IMR-90 (cell line): ENCODE data around the gene MGA. TPM values are rescaled to one million over a fixed set of nuclear protein-coding genes. Genes with fewer than 3 reads are reported as not detected.

Experiments used
- ATAC-seq: fragments of 200-7000 bp; cut with Tn5 transposase; 2 replicates; pipeline ENCODE4 v1.9.1; 2020; ENCODE audit warnings: low read depth, mild to moderate bottlenecking, moderate library complexity
- BruUV-seq: library from RNA; stranded (reverse); fragments of 400-500 nt; replicated peaks from 2 replicates; lab custom pipeline; 2021; lab: Mats Ljungman, UMichigan
- CTCF ChIA-PET: fragments of 300-600 bp; formaldehyde crosslinking; extraction: SDS; loops from one replicate; lab custom pipeline; 2021; ENCODE audit warnings: antibody characterized with exemption; lab: Yijun Ruan, JAX
- POLR2A ChIA-PET: fragments of 300-600 bp; sonication (Branson Sonifier 250); formaldehyde crosslinking; loops from one replicate; lab custom pipeline; 2022; ENCODE audit warnings: antibody characterized with exemption; ENCODE audit not compliant: unreplicated experiment; lab: Charles Lee
- DNase-seq: peaks from one replicate; pipeline ENCODE4 v3.0.0; 2013
- H2AFZ ChIP-seq: replicated peaks from 2 replicates; pipeline ENCODE3; 2013; ENCODE audit warnings: low read length, mild to moderate bottlenecking; ENCODE audit not compliant: poor library complexity
- H2AK5ac ChIP-seq: 2 replicates; pipeline ENCODE4 v1.6.1; 2013; ENCODE audit warnings: low read depth, low read length, inconsistent platforms
- H2AK9ac ChIP-seq: replicated peaks from 2 replicates; pipeline ENCODE3; 2013; ENCODE audit warnings: mild to moderate bottlenecking, low read depth, low read length, moderate library complexity; ENCODE audit not compliant: poor library complexity
- H2BK120ac ChIP-seq: 2 replicates; pipeline ENCODE4 v1.6.1; 2013; ENCODE audit warnings: low read depth, low read length, inconsistent platforms
- H2BK15ac ChIP-seq: 3 replicates; pipeline ENCODE4 v1.6.1; 2013; ENCODE audit warnings: low read depth, low read length, inconsistent platforms
- H2BK20ac ChIP-seq: 2 replicates; pipeline ENCODE4 v1.6.1; 2013; ENCODE audit warnings: low read depth, mild to moderate bottlenecking, inconsistent platforms, low read length, moderate library complexity
- H2BK5ac ChIP-seq: 2 replicates; pipeline ENCODE4 v1.6.1; 2013; ENCODE audit warnings: mild to moderate bottlenecking, low read depth, low read length, inconsistent platforms; ENCODE audit not compliant: poor library complexity, severe bottlenecking
- H3K14ac ChIP-seq: replicated peaks from 2 replicates; pipeline ENCODE4 v1.6.1; 2013; ENCODE audit warnings: low read depth, low read length, inconsistent platforms
- H3K18ac ChIP-seq: 2 replicates; pipeline ENCODE4 v1.6.1; 2013; ENCODE audit warnings: low read depth, low read length, control low read depth
- H3K23ac ChIP-seq: 2 replicates; pipeline ENCODE4 v1.6.1; 2013; ENCODE audit warnings: low read depth, low read length, inconsistent platforms
- H3K27ac ChIP-seq: 2 replicates; pipeline ENCODE4 v1.5.1; 2013; ENCODE audit warnings: mild to moderate bottlenecking, control low read depth, low read length; ENCODE audit not compliant: insufficient read depth
- H3K27me3 ChIP-seq: 2 replicates; pipeline ENCODE4 v1.6.1; 2013; ENCODE audit warnings: low read length; ENCODE audit not compliant: control insufficient read depth, insufficient read depth
- H3K36me3 ChIP-seq: 2 replicates; pipeline ENCODE4 v1.6.1; 2013; ENCODE audit warnings: low read length, mixed read lengths; ENCODE audit not compliant: control insufficient read depth, insufficient read depth
- H3K4ac ChIP-seq: 2 replicates; pipeline ENCODE4 v1.6.1; 2013; ENCODE audit warnings: low read depth, low read length, inconsistent platforms
- H3K4me1 ChIP-seq: 2 replicates; pipeline ENCODE4 v1.6.1; 2013; ENCODE audit warnings: low read length, mixed read lengths; ENCODE audit not compliant: control insufficient read depth, insufficient read depth
- H3K4me2 ChIP-seq: 2 replicates; pipeline ENCODE4 v1.6.1; 2013; ENCODE audit warnings: low read depth, mild to moderate bottlenecking, control low read depth, low read length, moderate library complexity
- H3K4me3 ChIP-seq: 2 replicates; pipeline ENCODE4 v1.5.1; 2013; ENCODE audit warnings: low read depth, mild to moderate bottlenecking, control low read depth, low read length, moderate library complexity; ENCODE audit not compliant: insufficient read depth
- H3K56ac ChIP-seq: 2 replicates; pipeline ENCODE4 v1.6.1; 2013; ENCODE audit warnings: low read length, inconsistent platforms; ENCODE audit not compliant: insufficient read depth; ENCODE audit errors: extremely low read depth
- H3K79me1 ChIP-seq, 2 experiments: 2 replicates each; pipeline ENCODE4 v1.6.1; 2013; ENCODE audit warnings: low read length in 2 of 2, inconsistent platforms in 1 of 2, low read depth in 1 of 2
- H3K9ac ChIP-seq: 2 replicates; pipeline ENCODE4 v1.6.1; 2013; ENCODE audit warnings: low read depth, low read length, control low read depth
- H3K9me1 ChIP-seq: 2 replicates; pipeline ENCODE4 v1.6.1; 2013; ENCODE audit warnings: low read length, inconsistent platforms; ENCODE audit not compliant: insufficient read depth
- H3K9me3 ChIP-seq: 2 replicates; pipeline ENCODE4 v1.6.1; 2013; ENCODE audit warnings: low read length; ENCODE audit not compliant: control insufficient read depth, insufficient read depth
- H4K20me1 ChIP-seq: 2 replicates; pipeline ENCODE4 v1.6.1; 2013; ENCODE audit warnings: low read length, inconsistent platforms; ENCODE audit not compliant: insufficient read depth
- H4K5ac ChIP-seq: 2 replicates; pipeline ENCODE4 v1.6.1; 2013; ENCODE audit warnings: mild to moderate bottlenecking, low read depth, low read length, control low read depth
- H4K8ac ChIP-seq, 2 experiments: 2 replicates each; pipeline ENCODE4 v1.6.1; 2013; ENCODE audit warnings: low read depth in 2 of 2, low read length in 2 of 2, control low read depth in 1 of 2, inconsistent platforms in 1 of 2
- H4K91ac ChIP-seq: 2 replicates; pipeline ENCODE4 v1.6.1; 2013; ENCODE audit warnings: low read depth, low read length, inconsistent platforms; ENCODE audit not compliant: insufficient read depth
- BHLHE40 ChIP-seq: fragments of 150-350 bp; IDR thresholded peaks from 2 replicates; pipeline ENCODE4 v1.6.1; 2016; ENCODE audit warnings: mild to moderate bottlenecking, low read depth, low read length
- CEBPB ChIP-seq: IDR thresholded peaks from 2 replicates; pipeline ENCODE4 v1.6.1; 2012; ENCODE audit warnings: low read depth, low read length, improper control_type of control experiment
- CHD1 ChIP-seq: IDR thresholded peaks from 2 replicates; pipeline ENCODE4 v1.6.1; 2012; ENCODE audit warnings: low read depth, low read length, improper control_type of control experiment
- FOS ChIP-seq: fragments of 150-350 bp; IDR thresholded peaks from 2 replicates; pipeline ENCODE4 v1.6.1; 2016; ENCODE audit warnings: low read depth, low read length
- MAFK ChIP-seq: IDR thresholded peaks from 2 replicates; pipeline ENCODE4 v1.6.1; 2012; ENCODE audit warnings: low read depth, low read length, improper control_type of control experiment
- MAZ ChIP-seq: IDR thresholded peaks from 2 replicates; pipeline ENCODE4 v1.6.1; 2012; ENCODE audit warnings: low read depth, mild to moderate bottlenecking, low read length, improper control_type of control experiment, moderate library complexity, borderline replicate concordance
- MXI1 ChIP-seq: IDR thresholded peaks from 2 replicates; pipeline ENCODE4 v1.6.1; 2012; ENCODE audit warnings: low read depth, mild to moderate bottlenecking, low read length, moderate library complexity, borderline replicate concordance
- NFE2L2 ChIP-seq: fragments of 150-350 bp; IDR thresholded peaks from 2 replicates; pipeline ENCODE4 v1.6.1; 2016; ENCODE audit warnings: low read depth, mild to moderate bottlenecking, low read length
- POLR2A ChIP-seq: IDR thresholded peaks from 2 replicates; pipeline ENCODE4 v1.6.1; 2012; ENCODE audit warnings: mild to moderate bottlenecking, low read depth, low read length
- RAD21 ChIP-seq: IDR thresholded peaks from 2 replicates; pipeline ENCODE4 v1.6.1; 2012; ENCODE audit warnings: low read length, improper control_type of control experiment
- RCOR1 ChIP-seq: IDR thresholded peaks from 2 replicates; pipeline ENCODE4 v1.6.1; 2012; ENCODE audit warnings: mild to moderate bottlenecking, low read length, improper control_type of control experiment; ENCODE audit not compliant: insufficient replicate concordance
- RFX5 ChIP-seq: IDR thresholded peaks from 2 replicates; pipeline ENCODE4 v1.8.0; 2012; ENCODE audit warnings: low read depth, mild to moderate bottlenecking, low read length, moderate library complexity
- SMC3 ChIP-seq: fragments of 150-350 bp; IDR thresholded peaks from 2 replicates; pipeline ENCODE4 v1.6.1; 2016; ENCODE audit warnings: low read depth, mild to moderate bottlenecking, antibody characterized with exemption, low read length, moderate library complexity
- WGBS, 2 experiments: methylation state at CpG; one replicate each; pipeline versions ENCODE4 v1.1.5 to v1.1.7; 2013; ENCODE audit warnings: missing lambda C conversion rate in 2 of 2; ENCODE audit not compliant: insufficient read length in 1 of 2; ENCODE audit errors: extremely low coverage in 2 of 2; 5-methylcytosine and 5-hydroxymethylcytosine counted together
- dilution Hi-C: fragments of 300-500 bp; cut with HindIII; formaldehyde crosslinking; loops from one replicate; pipeline ENCODE4 v1.14.3; 2018; ENCODE audit warnings: low sequenced_read_pairs; ENCODE audit not compliant: unreplicated experiment
- in situ Hi-C: fragments of 300-500 bp; cut with MboI; formaldehyde crosslinking; loops from 3 replicates; pipeline ENCODE4 v1.14.3; 2019; ENCODE audit warnings: low sequenced_read_pairs, inconsistent platforms, mixed read lengths
- intact Hi-C: fragments of 100-400 bp; cut with micrococcal nuclease; formaldehyde crosslinking; loops from 2 replicates; pipeline ENCODE4 v1.10.0; 2022
- polyA plus RNA-seq, 3 experiments: library from polyadenylated mRNA; depleted of rRNA; stranded (reverse); fragments of >200 nt; gene quantifications; 2 replicates each; pipeline ENCODE4 v1.2.3, GENCODE V29; 2012; ENCODE audit warnings: low replicate concordance in 1 of 3
- total RNA-seq: library from RNA; depleted of rRNA; stranded (reverse); fragments of >200 nt; gene quantifications from 2 replicates; pipeline ENCODE4 v1.2.3, GENCODE V29; 2012
- TF ChIP-seq, protein P1 (sequence below): conservative IDR thresholded peaks from 2 replicates; pipeline ENCODE4 v1.5.1; 2012; ENCODE audit warnings: mild to moderate bottlenecking, low read depth, low read length, improper control_type of control experiment
- TF ChIP-seq, protein P2 (sequence below): fragments of 150-350 bp; IDR thresholded peaks from 2 replicates; pipeline ENCODE4 v1.6.1; 2017; ENCODE audit warnings: mild to moderate bottlenecking, antibody characterized with exemption, low read length, low read depth
- TF ChIP-seq, protein P3 (sequence below): fragments of 150-350 bp; IDR thresholded peaks from 2 replicates; pipeline ENCODE4 v1.6.1; 2016; ENCODE audit warnings: low read depth, mild to moderate bottlenecking, low read length, moderate library complexity, borderline replicate concordance

Gene MGA
- total and polyA plus RNA-seq, 2 of the 4 experiments (the other 2 are of a cell fraction), result 3.2 to 38.0 TPM

DNA sequence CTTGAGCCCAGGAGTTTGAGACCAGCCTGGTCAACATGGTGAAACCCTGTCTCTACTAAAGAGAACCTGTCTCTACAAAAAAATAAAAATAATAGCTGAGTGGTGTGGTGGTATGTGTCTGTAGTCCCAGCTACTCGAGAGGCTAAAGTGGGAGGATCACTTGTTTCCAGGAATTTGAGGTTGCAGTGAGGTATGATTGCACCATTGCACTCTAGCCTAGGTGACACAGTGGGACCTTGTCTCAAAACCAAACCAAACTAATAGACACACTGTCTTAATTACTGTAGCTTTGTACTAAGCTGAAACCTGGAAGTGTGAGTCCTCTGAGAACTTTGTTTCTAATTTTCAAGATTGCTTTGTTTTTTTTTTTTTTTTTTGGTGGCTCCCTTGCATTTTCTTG lies 30.4 kb downstream of the MGA start:
- no peak overlapping the region for H3K14ac ChIP-seq
- intact Hi-C loops, result no loop called here

More for the DNA sequence above, 30.4 kb downstream of the MGA start:
- in situ Hi-C loops, result no loop called here
- Histone ChIP-seq H4K91ac (no peak overlapping the region), H3K27me3 (no peaks in the 10 kb centered on the region), H3K4me3 (no peak overlapping the region), H3K27ac (no peak overlapping the region), H3K4me1 (peaks cover 5% of the 10 kb centered on the region), H2BK120ac (no peak overlapping the region), H2AFZ (no peak overlapping the region), H4K5ac (no peak overlapping the region), H3K9me1 (peaks cover 6% of the 10 kb centered on the region), H3K36me3 (no peaks in the 10 kb centered on the region), H3K18ac (no peak overlapping the region), H3K4ac (no peak overlapping the region), H2BK15ac (no peak overlapping the region), H4K8ac (no peak overlapping the region), H2AK9ac (no peak overlapping the region), H2AK5ac (0 out of 2 replicates have a peak overlapping the region, but pooled peaks have one; percentile 43), H3K56ac (no peak overlapping the region), H2BK5ac (no peak overlapping the region), H3K23ac (no peak overlapping the region), H4K20me1 (peaks cover 37% of the 10 kb centered on the region), H3K9ac (no peak overlapping the region), H3K4me2 (no peak overlapping the region), H3K79me1 (peaks cover 20 to 54% of the 10 kb centered on the region in 2 experiments), H2BK20ac (no peak overlapping the region), H3K9me3 (no peaks in the 10 kb centered on the region)
- DNase-seq, result no peak
- dilution Hi-C loops, result no loop called here
- ChIA-PET POLR2A (no interaction called here), CTCF (interaction anchor here (0.5 kb wide), 1 partner anchor 893 kb away, joined by 3 read pairs; no protein-coding TSS in a partner anchor)
- WGBS, 2 experiments, result no CpG with 5 or more reads among the region's 1 CpG
- no TSS peak for BruUV-seq
- TF ChIP-seq MXI1, result no peak
- no peak for TF ChIP-seq BHLHE40
- no peak for TF ChIP-seq NFE2L2
- no peak for TF ChIP-seq CEBPB
- no peak for TF ChIP-seq POLR2A
- no peak for TF ChIP-seq MAFK
- TF ChIP-seq, protein P1, sequence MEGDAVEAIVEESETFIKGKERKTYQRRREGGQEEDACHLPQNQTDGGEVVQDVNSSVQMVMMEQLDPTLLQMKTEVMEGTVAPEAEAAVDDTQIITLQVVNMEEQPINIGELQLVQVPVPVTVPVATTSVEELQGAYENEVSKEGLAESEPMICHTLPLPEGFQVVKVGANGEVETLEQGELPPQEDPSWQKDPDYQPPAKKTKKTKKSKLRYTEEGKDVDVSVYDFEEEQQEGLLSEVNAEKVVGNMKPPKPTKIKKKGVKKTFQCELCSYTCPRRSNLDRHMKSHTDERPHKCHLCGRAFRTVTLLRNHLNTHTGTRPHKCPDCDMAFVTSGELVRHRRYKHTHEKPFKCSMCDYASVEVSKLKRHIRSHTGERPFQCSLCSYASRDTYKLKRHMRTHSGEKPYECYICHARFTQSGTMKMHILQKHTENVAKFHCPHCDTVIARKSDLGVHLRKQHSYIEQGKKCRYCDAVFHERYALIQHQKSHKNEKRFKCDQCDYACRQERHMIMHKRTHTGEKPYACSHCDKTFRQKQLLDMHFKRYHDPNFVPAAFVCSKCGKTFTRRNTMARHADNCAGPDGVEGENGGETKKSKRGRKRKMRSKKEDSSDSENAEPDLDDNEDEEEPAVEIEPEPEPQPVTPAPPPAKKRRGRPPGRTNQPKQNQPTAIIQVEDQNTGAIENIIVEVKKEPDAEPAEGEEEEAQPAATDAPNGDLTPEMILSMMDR, result no peak
- no peak for TF ChIP-seq SMC3
- TF ChIP-seq RAD21, result no peak
- no peak for TF ChIP-seq CHD1
- TF ChIP-seq, protein P2, sequence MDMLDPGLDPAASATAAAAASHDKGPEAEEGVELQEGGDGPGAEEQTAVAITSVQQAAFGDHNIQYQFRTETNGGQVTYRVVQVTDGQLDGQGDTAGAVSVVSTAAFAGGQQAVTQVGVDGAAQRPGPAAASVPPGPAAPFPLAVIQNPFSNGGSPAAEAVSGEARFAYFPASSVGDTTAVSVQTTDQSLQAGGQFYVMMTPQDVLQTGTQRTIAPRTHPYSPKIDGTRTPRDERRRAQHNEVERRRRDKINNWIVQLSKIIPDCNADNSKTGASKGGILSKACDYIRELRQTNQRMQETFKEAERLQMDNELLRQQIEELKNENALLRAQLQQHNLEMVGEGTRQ, result no peak
- TF ChIP-seq RCOR1, result no peak
- no peak for TF ChIP-seq MAZ
- TF ChIP-seq RFX5, result no peak
- TF ChIP-seq FOS, result no peak
- TF ChIP-seq, protein P3, sequence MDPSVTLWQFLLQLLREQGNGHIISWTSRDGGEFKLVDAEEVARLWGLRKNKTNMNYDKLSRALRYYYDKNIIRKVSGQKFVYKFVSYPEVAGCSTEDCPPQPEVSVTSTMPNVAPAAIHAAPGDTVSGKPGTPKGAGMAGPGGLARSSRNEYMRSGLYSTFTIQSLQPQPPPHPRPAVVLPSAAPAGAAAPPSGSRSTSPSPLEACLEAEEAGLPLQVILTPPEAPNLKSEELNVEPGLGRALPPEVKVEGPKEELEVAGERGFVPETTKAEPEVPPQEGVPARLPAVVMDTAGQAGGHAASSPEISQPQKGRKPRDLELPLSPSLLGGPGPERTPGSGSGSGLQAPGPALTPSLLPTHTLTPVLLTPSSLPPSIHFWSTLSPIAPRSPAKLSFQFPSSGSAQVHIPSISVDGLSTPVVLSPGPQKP, result no peak
- no peak for ATAC-seq
